GM04503 (cell line): ENCODE results near the gene CLSTN2.

Experiments used
- DNase-seq: peaks from one replicate; pipeline ENCODE4 v3.0.0-alpha.2; 2012; ENCODE audit warnings: low read depth

The CLSTN2 gene

DNA sequence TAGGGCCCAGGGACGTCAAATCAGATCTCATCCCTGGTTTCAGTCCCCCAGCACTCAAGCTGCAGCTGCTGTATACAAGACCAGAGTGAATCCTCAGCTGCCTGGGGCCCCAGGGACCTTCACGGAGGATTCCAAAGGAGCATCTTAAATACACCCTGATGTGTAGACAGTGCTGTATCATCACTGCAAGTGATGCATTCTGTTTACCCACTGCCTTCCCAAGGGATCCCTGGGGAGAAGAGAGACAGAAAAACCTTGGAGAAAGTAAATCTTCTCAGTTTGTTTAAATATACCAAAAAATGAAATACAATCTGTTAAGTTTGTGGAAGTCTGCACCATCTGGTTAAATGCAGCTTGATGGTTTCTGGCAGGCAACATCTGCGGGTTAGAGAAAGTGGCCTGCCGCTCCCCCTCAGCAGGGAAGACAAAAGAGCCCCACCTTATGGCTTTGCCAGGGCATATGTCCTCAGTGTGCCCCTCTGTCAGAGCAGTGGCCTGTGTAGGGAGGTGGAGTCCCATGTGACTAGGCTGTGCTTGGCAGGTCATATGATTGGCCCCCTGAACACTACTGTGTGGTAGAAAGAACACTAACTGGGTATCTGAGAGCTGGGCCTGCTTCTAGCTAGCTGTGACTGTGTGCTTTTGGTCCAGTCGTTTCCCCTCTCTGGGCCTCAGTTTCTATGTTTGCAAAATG lies 520.7 kb downstream of the CLSTN2 start:
- no peak for DNase-seq

DNA sequence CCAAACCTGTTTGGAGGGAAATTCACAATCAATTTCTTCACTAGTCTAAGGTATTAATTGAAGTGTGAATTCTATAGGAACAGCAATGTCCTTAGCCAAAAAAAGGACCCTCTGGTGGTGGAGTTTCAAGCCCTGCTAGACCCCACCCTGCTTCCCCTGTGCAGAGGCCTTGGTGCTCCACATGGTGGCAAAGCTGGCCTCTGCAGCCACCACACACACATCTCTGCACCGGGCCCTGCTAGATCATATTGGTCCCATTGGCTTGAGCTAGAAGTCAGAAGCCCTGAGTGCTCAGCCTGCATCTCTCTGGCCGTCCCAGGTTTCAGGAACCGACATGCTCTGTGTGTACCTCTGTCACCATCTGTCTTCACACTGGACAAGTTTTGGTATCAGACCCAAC lies 522.0 kb downstream of the CLSTN2 start:
- DNase-seq, result no peak

DNA sequence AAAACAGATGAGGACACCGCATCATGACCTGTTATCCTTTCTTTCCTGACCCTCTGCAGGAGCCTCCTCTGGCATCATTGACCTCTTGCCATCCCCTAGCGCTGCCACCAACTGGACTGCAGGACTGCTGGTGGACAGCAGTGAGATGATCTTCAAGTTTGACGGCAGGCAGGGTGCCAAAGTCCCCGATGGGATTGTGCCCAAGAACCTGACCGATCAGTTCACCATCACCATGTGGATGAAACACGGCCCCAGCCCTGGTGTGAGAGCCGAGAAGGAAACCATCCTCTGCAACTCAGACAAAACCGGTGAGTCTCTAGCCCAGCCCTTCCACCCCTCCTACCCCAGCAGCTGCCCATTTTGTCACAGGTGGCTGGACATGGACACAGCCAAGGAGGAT lies 524.5 kb downstream of the CLSTN2 start:
- DNase-seq, result no peak

DNA sequence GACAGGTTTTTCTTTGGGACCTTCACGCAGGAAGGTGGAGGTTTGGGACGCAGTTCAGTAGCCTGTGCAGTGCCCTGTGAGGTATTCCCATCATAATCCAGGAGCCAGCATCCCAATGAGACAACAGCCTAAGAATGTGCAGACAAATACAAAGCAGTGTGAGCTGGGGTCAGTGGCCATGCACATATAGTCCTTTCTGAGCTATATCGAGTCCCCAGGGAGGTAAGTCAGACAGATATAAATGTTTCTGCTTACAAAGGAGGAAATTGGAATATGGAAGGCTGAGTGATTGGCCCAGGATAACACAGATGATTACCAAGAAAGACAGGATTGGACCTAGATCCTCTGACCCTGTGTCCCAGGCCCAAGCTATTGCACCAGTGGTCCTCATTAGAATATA lies 526.3 kb downstream of the CLSTN2 start:
- no peak for DNase-seq

DNA sequence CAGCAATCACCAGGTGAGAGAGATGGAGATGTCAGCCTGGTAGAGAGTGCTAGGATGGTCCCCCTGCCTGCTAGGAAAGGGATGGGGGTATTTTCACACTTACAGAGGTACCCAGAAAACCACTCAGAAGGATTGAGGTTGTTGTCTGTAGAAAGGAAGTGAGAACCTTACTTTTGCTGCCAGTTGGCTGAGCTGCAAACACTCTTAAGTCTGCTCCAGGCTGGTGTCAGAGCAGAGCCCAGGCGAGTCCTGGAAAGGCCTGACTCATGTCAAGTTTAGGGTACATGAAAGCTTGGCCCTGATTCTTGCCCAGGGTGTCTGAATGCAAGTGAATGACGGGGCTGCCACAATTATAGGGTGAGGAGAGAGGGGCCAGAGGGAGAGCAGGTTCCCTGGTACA lies 528.4 kb downstream of the CLSTN2 start:
- no peak for DNase-seq

DNA sequence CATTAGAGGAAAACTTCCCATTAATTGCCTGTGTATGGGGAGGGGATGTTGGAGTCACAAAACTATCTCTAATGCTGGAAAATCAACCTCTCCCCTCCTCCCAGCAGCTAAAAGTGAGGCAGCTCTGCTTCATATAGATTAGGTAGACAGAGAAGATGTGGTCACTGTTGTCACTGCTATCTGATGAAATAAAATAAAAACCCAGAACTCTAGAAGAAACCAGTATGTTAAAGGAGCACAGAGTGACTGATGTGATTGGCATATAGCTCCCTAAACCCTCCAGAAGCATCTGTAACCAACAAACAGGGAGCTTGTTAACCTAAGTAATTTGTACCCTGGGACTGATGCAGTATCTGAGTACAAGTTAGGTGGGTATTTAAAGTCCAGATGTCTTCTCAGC lies 531.0 kb downstream of the CLSTN2 start:
- DNase-seq, result no peak

DNA sequence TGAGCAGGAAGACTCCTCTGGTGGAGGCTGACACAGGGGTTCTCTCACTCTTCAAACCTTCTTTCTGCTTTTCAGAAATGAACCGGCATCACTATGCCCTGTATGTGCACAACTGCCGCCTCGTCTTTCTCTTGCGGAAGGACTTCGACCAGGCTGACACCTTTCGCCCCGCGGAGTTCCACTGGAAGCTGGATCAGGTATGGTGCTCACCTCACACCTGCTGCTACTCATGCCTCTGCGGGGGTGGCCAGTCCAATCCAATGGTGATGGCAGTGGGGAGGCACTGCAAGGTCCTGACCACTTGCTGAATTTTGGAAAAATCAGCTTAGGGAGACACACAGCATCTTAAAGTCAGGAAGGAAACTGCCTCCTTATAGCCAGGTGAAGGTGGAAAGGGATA lies 531.5 kb downstream of the CLSTN2 start:
- no peak for DNase-seq

DNA sequence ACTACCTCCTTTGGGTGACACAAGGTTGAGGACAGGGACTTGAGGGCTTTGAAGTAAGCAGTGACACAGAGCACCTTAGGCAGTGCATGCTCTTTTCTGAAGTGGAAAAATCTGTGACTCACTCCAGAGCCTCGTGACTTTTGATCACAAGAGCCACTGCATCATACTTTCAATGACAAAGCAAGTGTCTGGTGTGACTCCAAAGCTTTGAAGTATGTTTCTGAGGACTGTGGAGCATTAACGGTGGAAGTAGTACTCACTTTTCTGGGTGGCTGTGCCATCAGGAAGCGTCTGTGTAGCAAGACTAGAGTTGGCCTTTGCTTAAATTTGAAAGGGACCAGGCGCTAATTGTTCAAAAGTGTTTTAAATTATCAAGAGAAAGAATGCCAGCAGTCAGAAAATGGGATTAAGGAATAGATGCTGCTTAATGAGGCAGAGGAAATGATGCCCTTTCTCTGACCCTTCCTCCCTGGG lies 532.2 kb downstream of the CLSTN2 start:
- DNase-seq, result peak; percentile 0

DNA sequence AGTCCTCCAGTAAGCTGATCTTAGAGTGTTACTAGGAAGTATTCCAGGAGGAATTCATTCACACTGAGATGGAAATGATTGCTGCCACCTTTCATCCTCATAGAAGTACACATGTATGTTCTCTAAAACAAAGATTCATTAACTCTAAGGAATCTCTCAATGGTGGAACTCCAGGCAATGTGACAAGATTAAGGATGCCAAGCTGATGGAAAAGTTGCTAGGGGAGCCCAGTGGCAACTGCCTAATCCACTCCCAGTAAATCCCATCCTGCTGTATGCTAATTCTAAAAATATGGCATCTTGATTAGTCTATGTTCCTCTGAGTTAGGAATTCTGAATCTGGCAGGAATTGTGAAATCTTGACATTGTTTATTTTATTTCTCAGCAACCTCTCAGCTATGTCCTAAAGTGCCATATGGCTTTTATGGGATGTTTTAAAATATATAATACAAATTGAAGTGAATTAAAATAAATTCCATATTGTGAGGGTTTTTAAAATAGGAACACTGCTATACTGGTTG lies 532.9 kb downstream of the CLSTN2 start:
- no peak for DNase-seq

DNA sequence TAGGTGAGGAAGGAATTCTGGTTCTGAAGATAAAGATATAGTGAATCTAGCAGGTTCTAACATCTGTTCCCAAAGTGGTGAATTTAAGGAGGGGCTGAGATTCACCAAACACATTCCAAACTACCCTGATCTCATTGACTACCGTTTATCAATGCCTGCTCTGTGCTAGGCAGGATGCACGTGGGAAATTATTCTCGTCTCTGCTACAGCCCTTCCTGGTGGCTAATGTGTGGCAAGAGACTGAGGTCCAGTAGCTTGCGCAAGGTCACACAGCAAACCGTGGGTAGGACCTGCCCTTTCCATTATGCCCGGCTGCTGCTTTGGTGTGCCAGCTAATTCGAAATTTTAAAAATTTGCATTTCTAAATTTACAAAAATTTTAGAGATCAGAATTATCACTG lies 533.4 kb downstream of the CLSTN2 start:
- DNase-seq, result no peak

DNA sequence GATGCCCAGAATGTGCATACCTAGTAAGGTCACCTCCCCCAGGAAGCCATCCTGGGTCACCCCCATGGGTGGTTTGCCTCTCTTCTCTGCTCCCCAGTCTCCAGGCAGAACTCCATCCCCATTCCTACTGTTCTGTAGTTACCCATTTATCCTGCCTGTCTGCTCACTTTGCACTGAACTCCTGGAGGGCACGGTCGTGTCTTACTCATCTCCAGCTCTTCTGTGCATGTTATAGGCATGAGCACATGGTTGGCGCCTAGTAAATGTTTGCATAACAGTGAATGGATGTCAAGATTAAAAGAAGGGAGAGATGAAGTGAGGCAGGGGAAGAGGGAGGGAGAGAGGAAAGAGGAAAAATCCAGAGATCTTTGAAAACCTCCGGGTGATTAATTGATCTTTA lies 534.5 kb downstream of the CLSTN2 start:
- no peak for DNase-seq

DNA sequence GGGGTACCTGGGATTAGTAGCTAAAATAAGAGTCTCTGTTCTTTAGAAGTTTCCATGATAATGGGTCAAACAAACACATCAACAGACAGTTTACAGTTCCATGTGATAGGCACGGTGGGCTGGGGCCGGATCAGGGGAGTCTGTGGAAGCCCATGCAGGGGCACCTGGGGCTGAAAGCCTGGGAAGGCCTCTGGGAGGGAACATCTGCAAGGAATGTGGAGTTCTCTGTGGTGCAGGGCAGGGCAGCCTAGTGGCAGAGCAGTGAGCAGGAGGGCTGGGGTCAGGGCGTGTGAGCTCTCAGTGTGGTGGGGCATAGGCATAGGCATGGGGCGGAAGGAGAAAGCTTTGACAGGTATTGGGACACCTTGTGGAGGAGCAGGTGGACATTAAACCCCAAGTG lies 535.2 kb downstream of the CLSTN2 start:
- no peak for DNase-seq

DNA sequence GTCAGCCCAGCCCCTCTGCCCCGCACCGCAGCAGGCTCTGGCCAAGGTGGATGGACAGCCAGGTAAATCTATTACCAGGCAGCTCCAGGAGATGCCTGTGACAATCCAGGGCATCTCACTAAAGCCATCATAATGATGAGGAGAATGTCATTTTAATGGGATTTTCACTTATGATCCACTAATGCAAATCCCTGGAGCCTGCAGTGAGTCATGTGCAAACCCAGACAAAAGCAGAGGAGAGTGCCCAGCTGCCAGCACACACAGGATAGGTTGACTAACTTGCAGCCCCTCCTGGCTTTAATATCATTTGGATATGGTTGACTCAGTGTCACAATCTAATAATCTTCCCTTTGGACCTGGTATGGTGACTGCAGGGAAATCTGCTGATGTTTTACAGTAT lies 536.0 kb downstream of the CLSTN2 start:
- no peak for DNase-seq

DNA sequence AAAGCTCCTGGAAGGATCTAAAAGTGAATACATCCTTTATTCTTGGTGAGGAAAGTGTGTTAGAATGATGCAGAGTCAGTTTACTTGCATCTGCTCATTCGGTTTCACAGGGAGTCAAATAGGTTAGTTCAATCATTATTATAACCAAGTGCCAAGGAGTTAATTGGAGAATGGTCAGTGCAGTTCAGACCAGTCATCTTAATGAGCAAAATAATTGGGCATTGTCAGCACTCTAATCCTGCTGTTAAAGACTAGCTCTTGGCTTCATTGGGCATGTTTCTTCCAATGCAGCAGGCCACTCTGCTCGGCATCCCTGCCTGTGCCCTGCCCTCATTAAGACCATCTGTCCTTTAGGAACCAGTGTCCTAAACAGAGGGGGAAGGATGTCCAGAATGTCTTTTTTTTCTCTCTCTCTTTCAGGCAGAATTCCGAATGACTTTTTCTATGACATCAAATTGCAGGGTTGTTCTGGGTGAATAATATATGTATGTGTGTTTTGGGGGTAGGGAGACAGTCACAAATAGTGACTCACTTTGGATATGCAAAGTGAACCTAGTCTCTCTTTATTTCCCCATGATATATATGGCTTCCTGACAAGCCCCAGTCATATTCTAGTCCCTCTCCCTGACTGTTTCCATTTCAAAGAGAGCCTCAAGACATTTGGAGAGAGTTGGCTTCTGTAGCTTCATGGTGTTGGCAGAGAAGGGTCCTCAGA lies 537.5 kb downstream of the CLSTN2 start:
- DNase-seq, result no peak

DNA sequence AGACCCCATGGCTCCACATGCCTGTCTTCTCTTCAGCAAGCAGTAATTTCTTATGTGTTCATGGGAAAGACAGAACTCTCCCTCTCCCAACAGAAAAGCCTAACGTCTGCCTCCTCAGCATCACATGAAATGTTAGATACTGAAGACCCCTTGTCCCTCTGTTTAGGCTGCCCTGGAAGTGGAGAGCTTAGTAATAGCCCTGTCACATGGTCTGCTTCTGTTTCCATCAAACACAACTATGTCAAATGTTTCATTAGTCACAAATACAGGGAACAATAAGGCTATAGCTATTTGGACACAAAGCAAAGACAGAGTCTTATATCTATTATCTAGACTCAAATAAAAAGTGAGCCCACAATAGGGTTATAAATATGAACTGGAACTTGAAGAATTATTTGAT lies 552.6 kb downstream of the CLSTN2 start:
- no peak for DNase-seq

DNA sequence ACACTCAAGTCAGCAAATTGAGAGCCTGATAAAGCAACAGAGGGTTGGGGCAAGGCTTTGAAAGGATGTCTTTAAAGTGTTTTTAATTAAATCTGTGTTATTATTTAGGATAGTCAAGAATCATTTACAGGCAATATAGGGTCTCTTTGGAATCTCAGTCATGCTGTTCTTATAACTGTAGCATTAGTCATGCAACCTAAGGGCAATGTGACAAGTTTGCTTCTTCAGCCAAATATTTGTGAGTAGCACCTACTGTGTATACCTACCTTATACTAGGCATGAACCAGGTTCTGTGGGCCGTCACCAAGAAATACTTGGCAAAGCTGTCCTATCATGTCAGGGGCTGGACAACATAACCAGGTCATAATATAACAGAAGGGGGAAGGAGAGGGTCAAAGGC lies 558.3 kb downstream of the CLSTN2 start:
- no peak for DNase-seq

DNA sequence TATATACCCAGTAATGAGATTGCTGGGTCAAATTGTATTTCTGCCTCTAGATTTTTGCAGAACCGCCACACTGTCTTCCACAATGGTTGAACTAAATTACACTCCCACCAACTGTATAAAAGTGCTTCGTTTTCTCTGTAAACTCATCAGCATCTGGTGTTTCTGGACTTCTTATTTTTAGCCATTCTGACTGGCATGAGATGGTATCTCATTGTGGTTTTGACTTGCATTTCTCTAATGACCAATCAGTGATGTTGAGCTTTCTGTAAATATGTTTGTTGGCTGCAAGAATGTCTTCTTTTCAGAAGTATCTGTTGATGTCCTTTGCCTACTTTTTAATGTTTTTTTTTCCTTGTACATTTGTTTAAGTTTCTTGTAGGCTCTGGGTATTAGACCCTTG lies 560.0 kb downstream of the CLSTN2 start:
- no peak for DNase-seq

DNA sequence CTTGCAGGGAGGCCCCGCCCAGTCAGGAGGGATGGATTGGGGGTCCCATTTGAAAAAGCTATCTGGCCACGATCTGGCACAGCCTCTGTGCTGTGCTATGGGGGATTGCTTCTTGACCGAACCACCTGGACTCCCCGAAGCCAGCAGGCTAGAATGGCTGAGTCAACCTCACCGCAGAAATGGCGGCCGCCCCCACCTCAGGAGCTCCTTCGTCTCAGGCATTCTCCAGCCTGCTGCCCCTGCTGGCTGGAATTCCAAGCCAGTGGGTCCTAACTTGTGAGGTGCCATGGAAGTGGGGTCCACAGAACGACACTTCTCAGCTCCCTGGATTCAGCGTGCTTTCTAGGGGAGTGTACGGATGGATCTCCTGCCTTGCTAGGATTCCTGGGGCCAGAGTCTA lies 562.3 kb downstream of the CLSTN2 start:
- no peak for DNase-seq

DNA sequence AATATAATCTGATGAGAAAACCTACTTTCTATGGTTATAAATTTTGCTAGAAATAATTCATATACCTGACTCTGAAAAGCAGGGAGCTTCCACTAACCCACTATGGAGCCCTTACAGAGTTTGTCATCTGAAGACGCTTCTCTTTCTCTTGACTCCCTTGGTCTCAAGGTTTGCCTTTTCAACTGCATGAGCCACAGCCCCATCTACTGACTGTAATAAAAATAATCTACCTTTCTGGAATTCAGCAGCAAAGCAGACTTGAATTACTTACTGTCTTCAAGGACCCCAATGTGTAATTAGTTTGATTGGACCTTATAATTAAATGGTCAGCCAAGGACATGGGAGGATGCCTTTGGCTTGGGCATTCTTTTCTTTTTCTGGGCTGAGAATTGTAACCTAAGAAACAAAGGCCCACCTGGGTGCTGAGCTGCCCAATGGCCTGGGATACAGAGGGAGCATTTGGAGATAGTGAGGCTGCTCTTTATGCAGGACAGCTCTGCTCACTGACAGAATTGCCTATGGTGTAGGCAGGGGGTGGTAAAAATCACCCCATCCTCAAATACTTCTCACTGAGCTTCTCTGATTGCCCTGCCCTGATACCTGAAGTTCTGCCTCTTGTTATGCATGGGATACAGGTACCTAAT lies 564.3 kb downstream of the CLSTN2 start:
- DNase-seq, result no peak

DNA sequence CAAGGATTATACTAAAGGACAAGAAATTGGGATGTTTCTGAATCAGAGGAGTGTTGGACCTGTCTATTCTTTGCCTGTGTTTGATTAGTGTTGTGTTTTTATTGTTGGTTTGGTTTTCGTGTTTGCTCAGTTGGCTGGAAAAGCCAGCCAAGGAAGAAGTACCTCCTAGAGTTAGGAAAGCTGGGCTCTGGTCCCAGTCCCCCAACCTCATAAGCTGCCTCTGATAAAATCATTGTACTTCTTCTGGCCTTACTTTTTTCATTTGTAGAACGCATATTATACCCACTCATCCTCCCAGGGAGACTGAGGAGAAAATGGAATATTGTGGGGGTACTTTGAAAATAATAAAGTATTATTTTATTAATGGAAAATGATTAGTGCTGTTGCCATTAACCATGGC lies 565.5 kb downstream of the CLSTN2 start:
- no peak for DNase-seq

DNA sequence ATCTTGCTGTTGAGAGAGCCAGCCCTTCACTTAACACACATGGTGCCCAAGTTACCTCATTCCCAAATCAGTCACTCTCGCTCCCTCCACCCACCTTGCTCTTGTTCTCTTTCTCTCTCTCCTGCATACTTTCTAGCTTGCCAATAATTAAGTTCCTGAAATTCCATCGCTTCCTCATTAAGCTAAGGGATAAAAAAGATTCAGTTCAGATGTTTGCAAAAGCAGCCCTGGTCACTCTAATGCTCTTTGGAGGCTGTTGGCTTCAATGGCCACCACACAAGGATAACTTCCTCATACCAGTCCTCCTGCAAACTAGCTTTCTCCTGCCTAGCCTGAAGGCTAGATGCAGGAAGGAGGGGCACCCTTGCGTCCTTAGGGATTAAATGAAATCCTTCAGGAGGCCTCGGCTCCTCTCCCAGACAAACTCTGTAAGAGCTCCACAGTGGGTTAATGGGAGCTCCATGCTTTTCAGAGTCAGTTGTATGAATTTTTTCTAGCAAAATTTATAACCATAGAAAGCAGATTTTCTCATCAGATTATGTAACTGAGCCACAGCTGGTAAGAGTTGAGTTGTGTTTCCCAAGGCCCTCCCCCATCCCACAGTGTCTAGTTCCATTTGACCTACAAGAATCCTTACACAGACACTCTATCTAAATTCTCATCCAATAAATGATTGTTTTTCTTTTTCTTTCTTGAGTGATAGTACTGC lies 566.2 kb downstream of the CLSTN2 start:
- DNase-seq, result no peak

DNA sequence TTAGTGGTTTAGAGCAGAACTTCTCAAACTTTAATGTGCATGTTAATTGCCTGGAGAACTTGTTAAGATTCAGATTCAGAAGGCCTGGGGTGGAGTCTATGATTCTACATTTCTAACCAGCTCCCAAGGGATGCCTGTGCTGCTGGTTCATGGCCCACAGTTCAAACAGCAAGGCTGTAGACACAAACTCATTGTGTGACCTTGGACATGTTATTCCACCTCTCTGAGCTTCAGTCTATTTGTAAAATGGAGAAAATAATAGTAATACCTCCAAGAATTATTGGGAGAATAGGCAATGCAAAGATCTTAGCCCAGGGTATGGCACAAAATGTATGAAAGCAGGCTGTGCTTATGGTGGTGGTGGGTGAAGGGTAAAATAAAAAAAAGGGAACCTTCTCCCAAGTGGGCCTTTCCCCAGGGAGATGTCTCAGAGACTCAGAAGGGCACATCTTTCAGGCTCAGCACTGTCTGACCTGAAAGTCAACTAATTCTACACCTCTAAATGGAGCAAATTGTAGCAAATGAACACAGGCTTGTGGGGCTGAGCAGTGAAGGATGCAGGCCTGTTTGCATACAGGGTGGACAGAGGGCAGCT lies 566.9 kb downstream of the CLSTN2 start:
- no peak for DNase-seq
